Measurements from ENCODE around the gene ZNF385C. TPM values are rescaled to one million over a fixed set of nuclear protein-coding genes. Genes with fewer than 3 reads are reported as not detected.

Gene ZNF385C
- total and polyA plus RNA-seq, 2 donors (not counting 1 experiment from before 2014, with no cell fraction given): 0.33 to 1.1 TPM

- CTCF ChIA-PET: interaction anchor here (0.6 to 7.0 kb wide), 14 partner anchors 10 to 158 kb away, joined by 3 to 104 read pairs (median 5); partner anchors contain the start of genes CNP and NKIRAS2
- peaks cover 14 to 26% of the 10 kb centered on the region in 2 donors for H3K4me1 ChIP-seq (ENCODE audit: control insufficient read depth in 2 of 2, insufficient read depth in 2 of 2, low read length in 2 of 2)
- peak; percentile 82 for DNase-seq
- no peak within 1 kb of the TSS for H3K27ac ChIP-seq (ENCODE audit: low read length in 2 of 2)
- Mint-ChIP-seq H3K4me3 (peak within 1 kb of the TSS; percentile 72), H3K27ac (peak within 1 kb of the TSS; percentile 59), H3K9me3 (ENCODE audit: insufficient read depth) (no peaks in the 10 kb centered on the region), H3K4me1 (peaks cover 28% of the 10 kb centered on the region), H3K27me3 (no peaks in the 10 kb centered on the region)
- peak within 1 kb of the TSS; percentile 89 for H3K4me2 ChIP-seq (replicated peaks; ENCODE audit: low read depth, low read length, poor library complexity, severe bottlenecking)
- H3K27me3 ChIP-seq (replicated peaks in 1 of 4; ENCODE audit: control extremely low read depth in 1 of 4, control insufficient read depth in 3 of 4, insufficient read depth in 4 of 4, low read length in 3 of 4): no peaks in the 10 kb centered on the region
- peaks cover 0 to 27% of the 10 kb centered on the region in 2 experiments for H3K36me3 ChIP-seq (replicated peaks in 1 of 2; ENCODE audit: control extremely low read depth in 1 of 2, control insufficient read depth in 1 of 2, extremely low read depth in 1 of 2, insufficient read depth in 2 of 2, low read length in 1 of 2)
- intact Hi-C loops (cut with micrococcal nuclease): loop anchor here (1.0 kb wide), 3 partner anchors 12 to 155 kb away; partner anchors contain the start of gene CNP
- H3K9ac ChIP-seq (ENCODE audit: low read length): peak within 1 kb of the TSS; percentile 70
- no peak for TF ChIP-seq CTCF (IDR thresholded peaks at IDR 0.05)
- H3K4me3 ChIP-seq (ENCODE audit: control extremely low read depth in 1 of 5, extremely low read depth in 1 of 5, insufficient read depth in 1 of 5, low read depth in 2 of 5, low read length in 4 of 5): peak within 1 kb of the TSS in 4 of 5 experiments; percentile 40 to 79 (median 58)
- H4K20me1 ChIP-seq (ENCODE audit: control insufficient read depth, insufficient read depth, low read length, poor library complexity, severe bottlenecking): no peaks in the 10 kb centered on the region
- peaks cover 4% of the 10 kb centered on the region for H3K79me2 ChIP-seq (ENCODE audit: control insufficient read depth, insufficient read depth, low read length)
- H2AFZ ChIP-seq (ENCODE audit: insufficient read depth, low read depth, low read length, poor library complexity, severe bottlenecking): peak within 1 kb of the TSS; percentile 84
- WGBS (ENCODE audit: insufficient coverage): 0% methylated on average over 38 of the region's 57 CpGs
- POLR2A ChIA-PET: interaction anchor here (0.6 to 1.7 kb wide), 12 partner anchors 9 to 1578 kb away, joined by 3 to 8 read pairs (median 4); partner anchors contain the start of genes CNP, DHX58, DNAJC7 and ODAD4
- no peaks in the 10 kb centered on the region for H3K9me3 ChIP-seq (ENCODE audit: control extremely low read depth in 1 of 3, control insufficient read depth in 2 of 3, insufficient read depth in 1 of 3, low read length in 2 of 3)
- peak; percentile 89 for ATAC-seq (ENCODE audit: low read depth)
These were observed 22.8 kb upstream of the ZNF385C start, which contains the start of gene KAT2A for GRCh38 chr17:42120770-42121769. KAT2A (minus strand) TSS chr17:42121367; CDS start chr17:42121304, 63 bp downstream.

Data from B cell (primary cell).